ENCODE data around the gene SP110. TPM values are rescaled to one million over a fixed set of nuclear protein-coding genes. Genes with fewer than 3 reads are reported as not detected.

Gene SP110
- total RNA-seq, 2 donors from 2014 or later, result 28.0 to 73.5 TPM

DNA sequence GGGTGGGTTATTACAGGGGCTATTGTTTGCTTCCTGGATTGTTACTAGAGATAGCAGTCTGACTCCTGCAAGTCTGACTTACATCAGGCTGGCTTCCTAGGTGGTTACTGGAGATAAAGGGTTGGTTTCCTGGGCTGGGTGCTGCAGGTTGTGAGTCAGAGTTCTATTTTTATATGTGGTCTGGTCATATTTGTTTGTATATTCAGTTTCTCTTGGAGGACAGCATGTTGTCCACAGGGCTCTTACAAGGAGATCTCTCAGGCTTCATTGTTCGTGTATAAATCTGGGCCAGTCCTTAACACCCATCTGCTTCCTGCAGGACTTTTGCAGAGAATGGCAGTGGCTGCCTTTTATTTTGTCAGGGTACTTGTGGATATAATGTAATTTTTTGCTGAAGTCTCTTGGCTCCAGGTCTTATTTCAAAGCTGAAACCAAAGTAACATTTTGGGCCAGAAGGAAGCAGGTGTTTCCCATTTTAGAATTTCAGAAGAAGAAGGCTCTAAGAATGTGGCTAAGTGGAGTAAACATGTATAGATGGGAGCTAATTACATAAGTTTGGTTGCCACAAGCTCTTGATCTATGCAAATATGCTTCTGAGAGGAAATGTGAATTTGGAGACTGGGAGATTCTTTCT, 85.2 kb downstream of the SP110 start:
- TF ChIP-seq, protein P1, sequence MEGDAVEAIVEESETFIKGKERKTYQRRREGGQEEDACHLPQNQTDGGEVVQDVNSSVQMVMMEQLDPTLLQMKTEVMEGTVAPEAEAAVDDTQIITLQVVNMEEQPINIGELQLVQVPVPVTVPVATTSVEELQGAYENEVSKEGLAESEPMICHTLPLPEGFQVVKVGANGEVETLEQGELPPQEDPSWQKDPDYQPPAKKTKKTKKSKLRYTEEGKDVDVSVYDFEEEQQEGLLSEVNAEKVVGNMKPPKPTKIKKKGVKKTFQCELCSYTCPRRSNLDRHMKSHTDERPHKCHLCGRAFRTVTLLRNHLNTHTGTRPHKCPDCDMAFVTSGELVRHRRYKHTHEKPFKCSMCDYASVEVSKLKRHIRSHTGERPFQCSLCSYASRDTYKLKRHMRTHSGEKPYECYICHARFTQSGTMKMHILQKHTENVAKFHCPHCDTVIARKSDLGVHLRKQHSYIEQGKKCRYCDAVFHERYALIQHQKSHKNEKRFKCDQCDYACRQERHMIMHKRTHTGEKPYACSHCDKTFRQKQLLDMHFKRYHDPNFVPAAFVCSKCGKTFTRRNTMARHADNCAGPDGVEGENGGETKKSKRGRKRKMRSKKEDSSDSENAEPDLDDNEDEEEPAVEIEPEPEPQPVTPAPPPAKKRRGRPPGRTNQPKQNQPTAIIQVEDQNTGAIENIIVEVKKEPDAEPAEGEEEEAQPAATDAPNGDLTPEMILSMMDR (IDR thresholded peaks at IDR 0.05), result no peak
- Histone ChIP-seq H3K4me1 (ENCODE audit: control insufficient read depth in 1 of 2, low read depth in 2 of 2) (no peaks in the 10 kb centered on the region), H3K4me3 (no peak overlapping the region), H3K27me3 (replicated peaks; ENCODE audit: insufficient read depth) (no peaks in the 10 kb centered on the region), H3K27ac (no peak overlapping the region), H3K9me3 (peaks cover 3% of the 10 kb centered on the region), H3K36me3 (no peaks in the 10 kb centered on the region)
- ATAC-seq (ENCODE audit: insufficient number of reproducible peaks, low FRiP score, low read depth) (no peak), DNase-seq (ENCODE audit: low spot score) (no peak)

DNA sequence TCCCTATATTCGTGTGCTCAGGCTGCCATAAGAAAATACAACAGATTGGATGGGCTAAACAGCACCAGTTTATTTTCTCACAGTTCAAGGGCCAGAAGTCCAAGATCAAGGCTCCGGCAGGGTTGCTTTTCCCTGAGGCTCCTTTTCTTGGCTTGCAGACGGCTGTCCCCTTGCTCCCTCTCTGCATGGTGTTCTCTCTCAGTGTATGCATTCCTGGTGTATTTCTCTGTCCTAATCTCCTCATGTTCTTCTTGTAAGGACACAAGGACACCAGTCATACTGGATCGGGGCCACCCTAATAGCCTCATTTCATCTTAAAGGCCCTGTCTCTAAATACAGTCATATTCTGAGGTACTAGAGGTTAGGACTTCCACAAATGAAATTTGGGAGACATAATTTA, 88.4 kb downstream of the SP110 start:
- no peak for ATAC-seq (ENCODE audit: insufficient number of reproducible peaks, low FRiP score, low read depth)
- DNase-seq (ENCODE audit: low spot score), result no peak
- TF ChIP-seq, protein P1 (IDR thresholded peaks at IDR 0.05), result no peak

DNA sequence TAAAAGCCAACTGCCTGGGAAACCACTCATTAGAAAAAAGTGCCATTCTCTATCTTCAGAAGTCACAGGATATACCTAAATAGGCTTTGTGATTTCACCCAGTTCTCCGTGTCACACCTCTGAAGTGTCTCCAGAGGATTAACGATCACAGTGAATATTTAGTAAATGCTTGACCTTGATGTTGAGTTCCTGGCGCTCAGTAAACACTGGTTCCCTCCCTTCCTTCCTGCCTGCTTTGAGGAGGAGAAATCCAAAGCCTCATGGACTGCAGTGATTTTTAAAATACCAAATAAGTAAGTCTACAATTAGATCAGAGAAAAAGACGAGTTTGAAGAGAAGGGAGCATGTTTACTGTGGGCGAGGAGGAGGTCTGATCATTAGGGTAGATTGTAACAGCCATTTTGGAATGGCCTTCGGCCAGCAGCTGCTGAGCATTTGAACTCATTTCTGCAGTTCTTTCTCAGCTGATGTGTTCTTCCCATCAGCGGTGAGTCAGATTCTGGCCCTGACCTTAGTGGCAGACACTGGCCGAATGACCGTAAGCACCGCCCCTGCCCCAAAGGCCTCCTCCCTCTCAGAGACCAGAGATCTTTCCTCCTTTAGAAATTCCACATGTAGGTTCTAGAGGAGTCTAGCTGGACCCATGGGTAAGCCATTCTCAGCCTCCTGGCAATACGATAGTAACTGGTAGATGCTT, 89.0 kb downstream of the SP110 start:
- Histone ChIP-seq H3K9me3 (peaks cover 3% of the 10 kb centered on the region), H3K4me3 (no peak overlapping the region), H3K27ac (no peak overlapping the region), H3K4me1 (ENCODE audit: control insufficient read depth in 1 of 2, low read depth in 2 of 2) (no peaks in the 10 kb centered on the region), H3K36me3 (no peaks in the 10 kb centered on the region), H3K27me3 (replicated peaks; ENCODE audit: insufficient read depth) (no peaks in the 10 kb centered on the region)
- peak; percentile 44 for ATAC-seq (ENCODE audit: insufficient number of reproducible peaks, low FRiP score, low read depth)
- DNase-seq (ENCODE audit: low spot score), result no peak
- TF ChIP-seq, protein P1 (IDR thresholded peaks at IDR 0.05), result no peak

More for the DNA sequence above, 88.4 kb downstream of the SP110 start:
- no peak overlapping the region for H3K27ac ChIP-seq
- no peaks in the 10 kb centered on the region for H3K27me3 ChIP-seq (replicated peaks; ENCODE audit: insufficient read depth)
- peaks cover 3% of the 10 kb centered on the region for H3K9me3 ChIP-seq
- H3K36me3 ChIP-seq, result no peaks in the 10 kb centered on the region
- no peak overlapping the region for H3K4me3 ChIP-seq
- H3K4me1 ChIP-seq (ENCODE audit: control insufficient read depth in 1 of 2, low read depth in 2 of 2), result no peaks in the 10 kb centered on the region

DNA sequence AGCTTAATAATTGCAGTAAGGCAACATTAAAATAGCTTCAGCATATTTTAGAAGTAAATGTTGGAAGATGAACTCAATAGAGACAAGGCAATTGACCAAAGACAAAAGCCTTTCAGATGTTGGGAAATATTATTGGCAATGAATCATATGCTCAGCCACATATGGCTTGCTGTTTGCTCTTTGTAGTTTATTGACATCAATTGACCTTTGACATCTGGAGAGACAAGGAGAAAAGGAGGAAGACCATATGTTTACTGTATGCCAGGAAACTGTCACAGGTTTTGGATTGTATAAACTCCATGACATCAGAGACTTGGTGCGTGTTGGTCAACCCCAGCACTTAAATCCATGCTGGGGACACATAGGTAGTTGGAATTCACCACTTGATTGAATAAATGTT, 90.4 kb downstream of the SP110 start:
- no peaks in the 10 kb centered on the region for H3K36me3 ChIP-seq
- ATAC-seq (ENCODE audit: insufficient number of reproducible peaks, low FRiP score, low read depth) (no peak), DNase-seq (ENCODE audit: low spot score) (no peak)
- TF ChIP-seq, protein P1 (IDR thresholded peaks at IDR 0.05), result no peak
- no peak overlapping the region for H3K4me3 ChIP-seq
- H3K27me3 ChIP-seq (replicated peaks; ENCODE audit: insufficient read depth), result no peaks in the 10 kb centered on the region
- peaks cover 3% of the 10 kb centered on the region for H3K9me3 ChIP-seq
- H3K4me1 ChIP-seq (ENCODE audit: control insufficient read depth in 1 of 2, low read depth in 2 of 2), result no peaks in the 10 kb centered on the region
- no peak overlapping the region for H3K27ac ChIP-seq

DNA sequence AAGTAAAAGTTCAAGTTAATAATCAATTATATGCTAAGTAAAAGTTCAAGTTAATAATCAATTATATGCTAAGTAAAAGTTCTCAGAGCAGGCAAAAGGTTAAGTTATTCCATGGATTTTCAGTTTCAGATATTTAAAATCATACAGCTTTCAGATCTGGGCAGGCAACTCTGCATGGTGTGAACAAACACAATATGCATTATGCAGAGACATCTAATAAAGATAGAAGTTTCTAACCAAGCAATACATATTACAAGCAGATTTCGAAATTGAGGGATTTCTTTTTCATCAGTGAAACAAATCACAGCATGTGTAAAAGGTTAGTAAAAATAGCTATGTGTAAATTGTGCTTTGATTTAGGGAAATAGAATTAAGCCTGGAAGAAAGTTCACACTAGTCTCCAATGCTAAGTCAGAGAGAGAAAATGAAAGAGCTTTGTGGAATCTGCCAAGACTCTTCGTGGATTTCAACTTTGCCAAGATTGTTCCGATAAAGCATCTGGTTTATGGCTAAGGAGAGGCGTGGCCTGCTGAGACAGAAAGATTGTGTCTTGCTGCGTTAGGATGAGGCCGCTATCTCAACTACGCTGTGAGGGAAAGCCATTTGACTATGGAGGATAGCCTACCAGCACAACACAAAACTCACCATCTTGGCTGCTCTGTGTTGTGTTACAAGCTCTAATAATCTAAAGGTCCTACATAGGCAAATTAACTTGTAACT, 91.0 kb downstream of the SP110 start:
- Histone ChIP-seq H3K36me3 (no peaks in the 10 kb centered on the region), H3K27ac (no peak overlapping the region), H3K4me3 (no peak overlapping the region), H3K27me3 (replicated peaks; ENCODE audit: insufficient read depth) (no peaks in the 10 kb centered on the region), H3K4me1 (ENCODE audit: control insufficient read depth in 1 of 2, low read depth in 2 of 2) (no peaks in the 10 kb centered on the region), H3K9me3 (no peaks in the 10 kb centered on the region)
- DNase-seq (ENCODE audit: low spot score) (no peak), ATAC-seq (ENCODE audit: insufficient number of reproducible peaks, low FRiP score, low read depth) (no peak)
- TF ChIP-seq, protein P1 (IDR thresholded peaks at IDR 0.05), result no peak
